Liver (tissue), 9 donors: ENCODE measurements around the gene C1orf21. TPM values are rescaled to one million over a fixed set of nuclear protein-coding genes. Genes with fewer than 3 reads are reported as not detected.

Source experiments
- DNase-seq: peaks from one replicate; pipeline ENCODE4 v3.0.0-alpha.2; 2017; ENCODE audit warnings: low spot score
- H3K27ac ChIP-seq, 2 donors: one replicate each; pipeline ENCODE4 v1.7.0; 2013; ENCODE audit warnings: inconsistent platforms in 2 of 2, low read length in 2 of 2, control low read depth in 1 of 2, low read depth in 1 of 2, mild to moderate bottlenecking in 1 of 2
- H3K27me3 ChIP-seq, 4 donors: one replicate each; pipeline versions ENCODE4 v1.6.1 to v1.7.0; 2013; ENCODE audit warnings: low read length in 3 of 4, inconsistent platforms in 1 of 4, mild to moderate bottlenecking in 1 of 4, moderate library complexity in 1 of 4; ENCODE audit not compliant: control insufficient read depth in 4 of 4, insufficient read depth in 4 of 4
- H3K36me3 ChIP-seq, 4 donors: one replicate each; pipeline versions ENCODE4 v1.6.1 to v1.7.0; 2013; ENCODE audit warnings: low read length in 3 of 4, mild to moderate bottlenecking in 3 of 4, low read depth in 1 of 4, moderate library complexity in 1 of 4; ENCODE audit not compliant: control insufficient read depth in 4 of 4, insufficient read depth in 3 of 4
- H3K4me1 ChIP-seq, 4 donors: one replicate each; pipeline versions ENCODE4 v1.6.1 to v1.7.0; 2013; ENCODE audit warnings: low read length in 3 of 4, mild to moderate bottlenecking in 3 of 4, moderate library complexity in 1 of 4; ENCODE audit not compliant: control insufficient read depth in 4 of 4, insufficient read depth in 4 of 4
- H3K4me3 ChIP-seq, 3 donors: one replicate each; pipeline versions ENCODE4 v1.6.1 to v1.7.0; 2013; ENCODE audit warnings: low read length in 3 of 3, control low read depth in 1 of 3, low read depth in 1 of 3, mild to moderate bottlenecking in 1 of 3
- H3K9ac ChIP-seq, 2 donors: one replicate each; pipeline ENCODE4 v1.7.0; 2013; ENCODE audit warnings: low read length in 2 of 2, mild to moderate bottlenecking in 2 of 2, moderate library complexity in 2 of 2, control low read depth in 1 of 2, low read depth in 1 of 2
- H3K9me3 ChIP-seq, 4 donors: one replicate each; pipeline versions ENCODE4 v1.6.1 to v1.7.0; 2013; ENCODE audit warnings: low read length in 3 of 4; ENCODE audit not compliant: control insufficient read depth in 4 of 4
- FOXA1 ChIP-seq: IDR thresholded peaks from 2 replicates; pipeline ENCODE4 v1.6.1; 2016; ENCODE audit warnings: antibody characterized with exemption
- GABPA ChIP-seq, 2 donors: IDR thresholded peaks in 1 of 2; conservative IDR thresholded peaks in 1 of 2; 2 replicates each; pipeline ENCODE4 v1.6.1; 2016; ENCODE audit warnings: antibody characterized with exemption in 2 of 2, mild to moderate bottlenecking in 1 of 2, moderate library complexity in 1 of 2
- JUND ChIP-seq, 2 donors: IDR thresholded peaks; 2 replicates each; pipeline ENCODE4 v1.6.1; 2016; ENCODE audit warnings: antibody characterized with exemption in 2 of 2
- RAD21 ChIP-seq, 2 donors: IDR thresholded peaks; 2 replicates each; pipeline ENCODE4 v1.6.1; 2016; ENCODE audit warnings: antibody characterized with exemption in 2 of 2, mild to moderate bottlenecking in 2 of 2
- RXRA ChIP-seq, 2 donors: IDR thresholded peaks; 2 replicates each; pipeline ENCODE4 v1.6.1; 2017 to 2018; ENCODE audit warnings: antibody characterized with exemption in 2 of 2, mild to moderate bottlenecking in 1 of 2
- SP1 ChIP-seq: IDR thresholded peaks from 2 replicates; pipeline ENCODE4 v1.6.1; 2018; ENCODE audit warnings: antibody characterized with exemption, mild to moderate bottlenecking
- TAF1 ChIP-seq: conservative IDR thresholded peaks from 2 replicates; pipeline ENCODE4 v1.6.1; 2016; ENCODE audit warnings: antibody characterized with exemption, mild to moderate bottlenecking
- YY1 ChIP-seq: IDR thresholded peaks from 2 replicates; pipeline ENCODE4 v1.6.1; 2016; ENCODE audit warnings: antibody characterized with exemption, mild to moderate bottlenecking
- WGBS: extraction: QIAGEN DNeasy Blood & Tissue Kit; methylation state at CpG from one replicate; pipeline ENCODE4 v1.1.7; 2013; 5-methylcytosine and 5-hydroxymethylcytosine counted together
- polyA plus RNA-seq, 2 donors: library from polyadenylated mRNA; stranded (reverse) in 1 of 2; unstranded in 1 of 2; fragments of 200-250 nt in 1 of 2; fragments of >200 nt in 1 of 2; fragmentation: Nextera tagmentation in 1 of 2; extraction: Ambion mirVana in 1 of 2; gene quantifications; one replicate each; pipeline versions ENCODE4 v1.2.1 to v1.2.3, GENCODE V29; 2013 to 2015
- total RNA-seq, 2 donors: library from RNA; depleted of rRNA; stranded (reverse); fragments of >200 nt; gene quantifications; one replicate each; pipeline ENCODE4 v1.2.3, GENCODE V29; 2014
- TF ChIP-seq, protein P1 (sequence below): fragments of 150-350 bp; IDR thresholded peaks from 2 replicates; pipeline ENCODE4 v1.5.1; 2017; ENCODE audit warnings: improper control_type of control experiment, low read depth, low read length; ENCODE audit not compliant: missing input control
- TF ChIP-seq, protein P2 (sequence below): IDR thresholded peaks from 2 replicates; pipeline ENCODE4 v1.6.1; 2016; ENCODE audit warnings: antibody characterized with exemption, mild to moderate bottlenecking
- TF ChIP-seq, protein P3 (sequence below): IDR thresholded peaks from 2 replicates; pipeline ENCODE4 v1.6.1; 2016; ENCODE audit warnings: antibody characterized with exemption
- TF ChIP-seq, protein P4 (sequence below): IDR thresholded peaks from 2 replicates; pipeline ENCODE4 v1.6.1; 2016; ENCODE audit warnings: antibody characterized with exemption
- donor health status: healthy.
- donor health status: healthy.
- donor health status: healthy.
- donor health status: healthy.
- donor health status: healthy.

C1orf21 gene
- total and polyA plus RNA-seq, 4 donors: 2.3 to 21.3 (median 13.4) TPM

DNA sequence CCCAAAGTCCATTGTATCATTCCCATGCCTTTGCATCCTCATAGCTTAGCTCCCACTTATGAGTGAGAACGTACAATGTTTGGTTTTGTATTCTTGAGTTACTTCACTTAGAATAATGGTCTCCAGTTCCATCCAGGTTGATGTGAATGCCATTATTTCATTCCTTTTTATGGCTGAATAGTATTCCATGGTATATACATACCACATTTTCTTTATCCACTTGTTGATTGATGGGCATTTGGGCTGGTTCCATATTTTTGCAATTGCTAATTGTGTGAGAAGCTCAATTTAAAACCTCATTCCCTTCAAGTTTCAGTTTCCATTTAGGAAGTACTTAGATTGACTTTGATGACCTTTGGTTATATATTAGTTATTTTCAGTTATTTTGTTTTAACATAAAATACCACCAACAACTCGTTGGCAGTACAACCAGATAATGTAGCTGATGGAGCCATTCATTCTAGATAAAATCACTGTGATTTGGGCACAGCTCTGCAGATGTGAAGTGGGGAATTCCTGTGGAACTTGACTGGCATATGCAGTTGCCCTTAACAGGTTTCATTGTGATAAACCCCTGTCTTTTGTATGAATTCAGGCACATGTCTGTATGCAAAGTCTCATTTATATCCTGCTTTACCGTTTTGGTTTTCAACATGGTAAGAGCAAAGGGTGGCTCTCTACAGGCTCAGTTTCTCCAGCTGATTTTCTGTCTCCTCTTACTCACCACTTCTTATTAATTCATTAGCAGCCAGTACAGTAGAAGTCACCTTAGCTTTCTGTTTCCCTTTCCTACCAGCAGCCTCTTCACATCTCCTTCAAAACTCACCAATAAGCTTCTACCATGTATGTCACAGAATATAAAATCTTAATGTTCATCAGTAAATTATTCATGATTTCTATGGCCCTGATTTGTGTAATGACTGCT is 170.9 kb downstream of the C1orf21 start:
- TF ChIP-seq JUND (IDR thresholded peaks at IDR 0.05): no peak
- no peak for TF ChIP-seq YY1
- TF ChIP-seq, protein P1, sequence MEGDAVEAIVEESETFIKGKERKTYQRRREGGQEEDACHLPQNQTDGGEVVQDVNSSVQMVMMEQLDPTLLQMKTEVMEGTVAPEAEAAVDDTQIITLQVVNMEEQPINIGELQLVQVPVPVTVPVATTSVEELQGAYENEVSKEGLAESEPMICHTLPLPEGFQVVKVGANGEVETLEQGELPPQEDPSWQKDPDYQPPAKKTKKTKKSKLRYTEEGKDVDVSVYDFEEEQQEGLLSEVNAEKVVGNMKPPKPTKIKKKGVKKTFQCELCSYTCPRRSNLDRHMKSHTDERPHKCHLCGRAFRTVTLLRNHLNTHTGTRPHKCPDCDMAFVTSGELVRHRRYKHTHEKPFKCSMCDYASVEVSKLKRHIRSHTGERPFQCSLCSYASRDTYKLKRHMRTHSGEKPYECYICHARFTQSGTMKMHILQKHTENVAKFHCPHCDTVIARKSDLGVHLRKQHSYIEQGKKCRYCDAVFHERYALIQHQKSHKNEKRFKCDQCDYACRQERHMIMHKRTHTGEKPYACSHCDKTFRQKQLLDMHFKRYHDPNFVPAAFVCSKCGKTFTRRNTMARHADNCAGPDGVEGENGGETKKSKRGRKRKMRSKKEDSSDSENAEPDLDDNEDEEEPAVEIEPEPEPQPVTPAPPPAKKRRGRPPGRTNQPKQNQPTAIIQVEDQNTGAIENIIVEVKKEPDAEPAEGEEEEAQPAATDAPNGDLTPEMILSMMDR: no peak
- TF ChIP-seq, protein P2, sequence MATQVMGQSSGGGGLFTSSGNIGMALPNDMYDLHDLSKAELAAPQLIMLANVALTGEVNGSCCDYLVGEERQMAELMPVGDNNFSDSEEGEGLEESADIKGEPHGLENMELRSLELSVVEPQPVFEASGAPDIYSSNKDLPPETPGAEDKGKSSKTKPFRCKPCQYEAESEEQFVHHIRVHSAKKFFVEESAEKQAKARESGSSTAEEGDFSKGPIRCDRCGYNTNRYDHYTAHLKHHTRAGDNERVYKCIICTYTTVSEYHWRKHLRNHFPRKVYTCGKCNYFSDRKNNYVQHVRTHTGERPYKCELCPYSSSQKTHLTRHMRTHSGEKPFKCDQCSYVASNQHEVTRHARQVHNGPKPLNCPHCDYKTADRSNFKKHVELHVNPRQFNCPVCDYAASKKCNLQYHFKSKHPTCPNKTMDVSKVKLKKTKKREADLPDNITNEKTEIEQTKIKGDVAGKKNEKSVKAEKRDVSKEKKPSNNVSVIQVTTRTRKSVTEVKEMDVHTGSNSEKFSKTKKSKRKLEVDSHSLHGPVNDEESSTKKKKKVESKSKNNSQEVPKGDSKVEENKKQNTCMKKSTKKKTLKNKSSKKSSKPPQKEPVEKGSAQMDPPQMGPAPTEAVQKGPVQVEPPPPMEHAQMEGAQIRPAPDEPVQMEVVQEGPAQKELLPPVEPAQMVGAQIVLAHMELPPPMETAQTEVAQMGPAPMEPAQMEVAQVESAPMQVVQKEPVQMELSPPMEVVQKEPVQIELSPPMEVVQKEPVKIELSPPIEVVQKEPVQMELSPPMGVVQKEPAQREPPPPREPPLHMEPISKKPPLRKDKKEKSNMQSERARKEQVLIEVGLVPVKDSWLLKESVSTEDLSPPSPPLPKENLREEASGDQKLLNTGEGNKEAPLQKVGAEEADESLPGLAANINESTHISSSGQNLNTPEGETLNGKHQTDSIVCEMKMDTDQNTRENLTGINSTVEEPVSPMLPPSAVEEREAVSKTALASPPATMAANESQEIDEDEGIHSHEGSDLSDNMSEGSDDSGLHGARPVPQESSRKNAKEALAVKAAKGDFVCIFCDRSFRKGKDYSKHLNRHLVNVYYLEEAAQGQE: no peak
- TF ChIP-seq RAD21 (IDR thresholded peaks at IDR 0.05): no peak
- no peak for TF ChIP-seq GABPA (IDR thresholded peaks at IDR 0.05 in 1 of 2, conservative IDR thresholded peaks at IDR 0.05 in 1 of 2)
- TF ChIP-seq, protein P3, sequence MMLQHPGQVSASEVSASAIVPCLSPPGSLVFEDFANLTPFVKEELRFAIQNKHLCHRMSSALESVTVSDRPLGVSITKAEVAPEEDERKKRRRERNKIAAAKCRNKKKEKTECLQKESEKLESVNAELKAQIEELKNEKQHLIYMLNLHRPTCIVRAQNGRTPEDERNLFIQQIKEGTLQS: no peak
- DNase-seq: no peak
- no peaks in the 10 kb centered on the region for H3K9me3 ChIP-seq

DNA sequence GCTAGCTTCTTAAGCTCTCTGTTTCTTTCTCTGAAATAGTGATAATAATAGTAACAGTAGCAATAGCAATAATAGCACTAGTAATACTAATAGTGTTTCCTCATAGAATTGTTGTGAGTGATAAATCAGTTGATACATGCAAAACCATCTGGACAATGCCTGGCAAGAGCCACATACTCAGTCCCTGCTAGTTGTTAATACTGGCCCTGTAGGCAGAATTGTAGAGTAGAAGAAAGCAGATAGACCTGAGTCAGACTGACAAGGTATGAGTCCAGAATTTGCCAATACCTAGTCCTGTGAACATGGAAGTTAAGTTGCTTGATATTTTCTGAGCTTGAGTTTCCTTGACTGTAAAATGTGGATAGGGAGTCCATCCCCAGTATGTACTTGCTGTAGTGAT is 171.9 kb downstream of the C1orf21 start:
- Histone ChIP-seq H3K36me3 (no peaks in the 10 kb centered on the region), H3K4me1 (no peaks in the 10 kb centered on the region), H3K9me3 (no peaks in the 10 kb centered on the region), H3K27me3 (no peaks in the 10 kb centered on the region), H3K27ac (no peak overlapping the region), H3K9ac (no peak overlapping the region), H3K4me3 (no peak overlapping the region)
- TF ChIP-seq FOXA1 (no peak), RXRA (IDR thresholded peaks at IDR 0.05) (no peak), TAF1 (no peak), SP1 (no peak)
- TF ChIP-seq, protein P3: no peak
- TF ChIP-seq, protein P1: no peak
- TF ChIP-seq, protein P4, sequence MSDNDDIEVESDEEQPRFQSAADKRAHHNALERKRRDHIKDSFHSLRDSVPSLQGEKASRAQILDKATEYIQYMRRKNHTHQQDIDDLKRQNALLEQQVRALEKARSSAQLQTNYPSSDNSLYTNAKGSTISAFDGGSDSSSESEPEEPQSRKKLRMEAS: no peak
- DNase-seq: no peak

More for the DNA sequence above, 170.9 kb downstream of the C1orf21 start:
- Histone ChIP-seq H3K27me3 (no peaks in the 10 kb centered on the region), H3K4me1 (no peaks in the 10 kb centered on the region), H3K27ac (no peak overlapping the region), H3K36me3 (no peaks in the 10 kb centered on the region), H3K9ac (no peak overlapping the region), H3K4me3 (no peak overlapping the region)
- 87% methylated on average over 3 of the region's 3 CpGs for WGBS
